Ishikawa (cell line): ENCODE results near the gene GEMIN5.

Experiments
- CEBPB ChIP-seq: IDR thresholded peaks from 2 replicates; pipeline ENCODE4 v1.6.1; 2012
- CREB1 ChIP-seq: IDR thresholded peaks from 2 replicates; pipeline ENCODE4 v1.6.1; 2012; ENCODE audit warnings: low read depth
- EGR1 ChIP-seq: IDR thresholded peaks from 2 replicates; pipeline ENCODE4 v1.6.1; 2012
- EP300 ChIP-seq: IDR thresholded peaks from 2 replicates; pipeline ENCODE4 v1.6.1; 2012; ENCODE audit warnings: borderline replicate concordance
- FOXM1 ChIP-seq: IDR thresholded peaks from 2 replicates; pipeline ENCODE4 v1.6.1; 2012; ENCODE audit warnings: low read depth, borderline replicate concordance
- RAD21 ChIP-seq: IDR thresholded peaks from 2 replicates; pipeline ENCODE4 v1.6.1; 2012; ENCODE audit warnings: low read depth
- TAF1 ChIP-seq: IDR thresholded peaks from 2 replicates; pipeline ENCODE4 v1.6.1; 2012; ENCODE audit warnings: low read depth, mild to moderate bottlenecking
- TCF12 ChIP-seq: IDR thresholded peaks from 2 replicates; pipeline ENCODE4 v1.6.1; 2012; ENCODE audit warnings: low read depth
- TEAD4 ChIP-seq: IDR thresholded peaks from 2 replicates; pipeline ENCODE4 v1.6.1; 2012
- YY1 ChIP-seq: IDR thresholded peaks from 2 replicates; pipeline ENCODE4 v1.6.1; 2012; ENCODE audit warnings: low read depth
- ZBTB7A ChIP-seq: IDR thresholded peaks from 2 replicates; pipeline ENCODE4 v1.6.1; 2012; ENCODE audit warnings: low read depth
- TF ChIP-seq, protein P1 (sequence below): IDR thresholded peaks from 2 replicates; pipeline ENCODE4 v1.6.1; 2012; ENCODE audit warnings: low read depth, mild to moderate bottlenecking
- TF ChIP-seq, protein P2 (sequence below): IDR thresholded peaks from 2 replicates; pipeline ENCODE4 v1.6.1; 2012

DNA sequence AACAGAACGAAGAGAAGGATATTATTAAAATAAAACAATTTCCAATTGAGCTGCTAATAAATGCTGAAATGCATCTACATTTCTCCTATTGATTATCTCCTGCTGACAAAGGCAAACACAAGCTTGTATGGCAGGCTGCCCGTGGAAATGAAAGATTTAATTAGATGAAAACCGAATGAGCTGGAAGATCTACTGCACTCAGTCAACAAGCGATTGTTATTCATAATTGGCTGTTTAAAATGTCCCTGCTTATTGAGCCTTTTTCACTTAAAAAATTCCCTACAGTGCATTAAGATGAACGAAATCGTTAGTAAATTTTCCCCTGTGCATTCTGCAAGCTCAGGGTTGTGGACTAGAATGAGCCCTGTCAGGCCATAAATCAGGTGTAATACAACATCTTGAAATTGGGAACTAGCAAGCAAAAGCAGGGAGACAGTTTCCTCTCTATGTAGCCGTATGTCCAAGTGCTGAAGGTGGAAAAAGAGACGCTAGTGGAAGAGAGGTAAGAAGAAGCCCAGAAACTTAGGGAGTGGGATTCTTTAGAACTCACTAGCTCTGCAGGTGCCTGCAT, 47.0 kb upstream of the GEMIN5 start:
- TF ChIP-seq CEBPB (no peak), TEAD4 (no peak), EP300 (no peak), TAF1 (no peak), YY1 (no peak), EGR1 (no peak), RAD21 (no peak), CREB1 (no peak), ZBTB7A (no peak), FOXM1 (no peak), TCF12 (no peak)
- TF ChIP-seq, protein P1, sequence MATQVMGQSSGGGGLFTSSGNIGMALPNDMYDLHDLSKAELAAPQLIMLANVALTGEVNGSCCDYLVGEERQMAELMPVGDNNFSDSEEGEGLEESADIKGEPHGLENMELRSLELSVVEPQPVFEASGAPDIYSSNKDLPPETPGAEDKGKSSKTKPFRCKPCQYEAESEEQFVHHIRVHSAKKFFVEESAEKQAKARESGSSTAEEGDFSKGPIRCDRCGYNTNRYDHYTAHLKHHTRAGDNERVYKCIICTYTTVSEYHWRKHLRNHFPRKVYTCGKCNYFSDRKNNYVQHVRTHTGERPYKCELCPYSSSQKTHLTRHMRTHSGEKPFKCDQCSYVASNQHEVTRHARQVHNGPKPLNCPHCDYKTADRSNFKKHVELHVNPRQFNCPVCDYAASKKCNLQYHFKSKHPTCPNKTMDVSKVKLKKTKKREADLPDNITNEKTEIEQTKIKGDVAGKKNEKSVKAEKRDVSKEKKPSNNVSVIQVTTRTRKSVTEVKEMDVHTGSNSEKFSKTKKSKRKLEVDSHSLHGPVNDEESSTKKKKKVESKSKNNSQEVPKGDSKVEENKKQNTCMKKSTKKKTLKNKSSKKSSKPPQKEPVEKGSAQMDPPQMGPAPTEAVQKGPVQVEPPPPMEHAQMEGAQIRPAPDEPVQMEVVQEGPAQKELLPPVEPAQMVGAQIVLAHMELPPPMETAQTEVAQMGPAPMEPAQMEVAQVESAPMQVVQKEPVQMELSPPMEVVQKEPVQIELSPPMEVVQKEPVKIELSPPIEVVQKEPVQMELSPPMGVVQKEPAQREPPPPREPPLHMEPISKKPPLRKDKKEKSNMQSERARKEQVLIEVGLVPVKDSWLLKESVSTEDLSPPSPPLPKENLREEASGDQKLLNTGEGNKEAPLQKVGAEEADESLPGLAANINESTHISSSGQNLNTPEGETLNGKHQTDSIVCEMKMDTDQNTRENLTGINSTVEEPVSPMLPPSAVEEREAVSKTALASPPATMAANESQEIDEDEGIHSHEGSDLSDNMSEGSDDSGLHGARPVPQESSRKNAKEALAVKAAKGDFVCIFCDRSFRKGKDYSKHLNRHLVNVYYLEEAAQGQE: no peak
- TF ChIP-seq, protein P2, sequence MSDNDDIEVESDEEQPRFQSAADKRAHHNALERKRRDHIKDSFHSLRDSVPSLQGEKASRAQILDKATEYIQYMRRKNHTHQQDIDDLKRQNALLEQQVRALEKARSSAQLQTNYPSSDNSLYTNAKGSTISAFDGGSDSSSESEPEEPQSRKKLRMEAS: no peak
